ENCODE data around the gene GLYATL1. TPM values are rescaled to one million over a fixed set of nuclear protein-coding genes. Genes with fewer than 3 reads are reported as not detected.

GLYATL1 gene
- total RNA-seq, 1 donor from 2014 or later: not detected

DNA sequence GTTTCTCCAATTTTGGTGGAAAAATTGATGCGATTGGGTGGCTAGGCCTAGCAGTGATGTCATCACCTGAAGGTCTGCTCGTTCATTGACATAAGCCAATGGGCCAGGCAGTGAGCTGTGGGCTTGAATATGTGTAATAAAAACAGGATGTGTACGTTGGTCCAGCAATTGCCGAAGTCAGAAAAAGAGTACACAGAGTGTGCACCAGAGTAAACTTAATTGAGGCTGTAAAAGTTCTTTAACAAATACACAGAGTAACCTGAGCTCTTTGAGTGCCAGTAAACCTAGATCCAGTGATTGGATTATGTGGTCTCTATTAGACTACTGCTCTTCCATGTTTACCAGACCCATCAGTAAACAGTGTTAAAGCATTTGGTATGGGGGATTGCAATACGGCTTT, 13.0 kb upstream of the GLYATL1 start:
- no peak for DNase-seq (ENCODE audit: low read depth in 2 of 2)

DNA sequence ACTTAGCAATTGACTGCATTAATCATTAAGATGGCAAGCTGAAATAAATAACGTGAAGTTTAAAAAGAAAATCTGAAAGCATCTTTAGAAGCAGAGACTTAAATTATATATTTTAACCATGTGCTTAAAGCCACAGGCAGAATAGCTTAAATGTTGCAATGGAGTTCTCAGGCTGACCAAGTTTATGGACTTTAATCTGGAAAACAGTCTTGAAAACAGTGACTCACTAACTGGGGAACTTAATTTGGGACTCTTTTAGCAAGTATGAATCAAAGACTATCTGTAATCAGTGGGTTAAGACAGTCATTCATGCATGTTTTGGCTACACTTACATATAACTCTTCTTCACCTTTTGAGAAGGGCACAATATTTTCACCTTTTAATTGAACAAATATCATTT, 12.6 kb upstream of the GLYATL1 start:
- DNase-seq (ENCODE audit: low read depth in 2 of 2): no peak

DNA sequence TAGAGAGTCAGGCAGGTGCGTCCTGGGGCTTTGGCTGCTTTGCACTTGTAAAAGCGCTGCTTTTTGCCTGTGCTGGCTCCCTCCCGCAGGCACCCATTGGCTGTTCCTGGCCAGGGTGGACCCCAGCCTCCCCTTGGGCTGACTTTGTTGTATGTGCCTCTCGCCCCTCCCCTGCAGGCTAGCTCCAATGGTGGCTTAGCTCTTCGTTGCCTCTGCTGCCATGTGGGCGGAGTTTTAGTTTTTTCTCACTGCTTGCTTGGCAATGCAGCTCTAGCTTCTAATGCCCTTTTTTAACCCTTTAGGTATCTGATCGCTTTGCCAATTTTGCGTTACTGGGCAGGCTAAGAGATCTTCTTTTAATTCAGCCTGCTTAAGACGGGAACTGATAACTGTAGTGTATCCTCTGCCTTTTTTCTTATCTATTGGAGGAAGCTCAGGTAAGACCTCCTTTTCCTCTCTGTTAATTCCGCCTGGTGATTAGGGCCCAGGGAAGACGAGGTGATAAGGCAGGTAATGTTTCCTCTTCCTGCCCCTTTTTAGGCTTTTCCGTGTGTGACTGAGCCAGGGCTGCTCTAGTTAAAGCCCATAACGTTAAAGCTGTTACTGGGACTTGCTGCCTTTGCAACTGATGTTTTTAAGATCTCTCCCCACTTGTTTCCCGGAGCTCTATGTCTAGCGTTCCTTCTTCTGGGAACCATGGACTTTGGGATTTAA, 11.7 kb upstream of the GLYATL1 start:
- DNase-seq (ENCODE audit: low read depth in 2 of 2): no peak

DNA sequence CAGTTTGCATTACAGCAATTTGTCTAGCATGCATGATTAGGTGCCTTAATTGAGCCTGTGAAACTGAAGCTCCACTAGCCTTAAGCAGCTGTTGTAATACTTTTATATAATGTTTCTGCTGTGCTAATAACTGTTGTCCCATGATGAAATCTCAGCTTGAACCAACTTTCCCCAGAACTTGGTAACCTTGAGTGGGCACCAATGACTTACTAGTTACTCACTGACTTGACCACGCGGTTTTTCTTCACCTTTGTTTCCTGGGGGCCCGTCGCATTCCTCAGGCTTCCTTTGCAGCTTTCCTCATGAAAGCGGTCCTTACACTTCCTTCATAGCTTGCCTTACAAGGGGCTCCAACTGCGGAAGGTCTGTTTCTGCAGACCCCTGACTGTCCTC, 11.2 kb upstream of the GLYATL1 start:
- no peak for DNase-seq (ENCODE audit: low read depth in 2 of 2)

DNA sequence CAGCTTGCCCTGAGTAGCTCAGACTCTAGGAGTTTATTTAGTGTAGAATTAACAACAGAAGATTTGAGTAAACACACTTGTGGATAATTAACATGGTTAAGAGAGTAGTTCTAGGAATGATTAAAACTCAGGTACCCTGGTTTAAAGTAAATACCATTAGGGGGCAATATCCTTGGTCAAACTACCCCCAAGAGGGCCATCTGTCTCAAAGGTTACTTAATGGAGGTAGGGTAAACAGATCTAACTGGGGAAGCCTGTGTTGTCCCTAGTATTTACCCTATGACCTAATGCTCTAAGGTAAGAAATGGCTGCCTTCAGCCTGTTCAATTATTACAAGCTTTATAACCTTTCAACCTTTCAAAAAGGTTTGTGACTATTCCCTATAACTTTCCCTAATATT, 10.6 kb upstream of the GLYATL1 start:
- no peak for DNase-seq (ENCODE audit: low read depth in 2 of 2)

DNA sequence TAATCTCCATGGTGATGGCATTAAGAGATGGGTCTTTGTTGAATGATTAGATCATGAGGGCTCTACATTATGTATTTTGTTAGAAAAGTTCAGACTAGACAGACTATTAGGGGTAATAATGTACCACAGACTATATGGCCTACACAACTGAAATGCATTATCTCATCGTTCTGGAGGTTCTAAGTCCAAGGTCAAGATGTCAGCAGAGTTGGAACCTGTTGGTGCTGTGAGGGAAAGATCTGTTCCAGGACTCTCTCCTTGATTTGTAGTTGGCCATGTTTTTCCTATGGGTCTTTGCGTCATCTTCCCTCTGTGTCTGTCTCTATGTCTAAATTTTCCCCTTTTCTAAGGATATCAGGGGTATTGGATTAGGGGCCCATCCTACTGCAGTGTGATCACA, 8.4 kb upstream of the GLYATL1 start:
- DNase-seq (ENCODE audit: low read depth in 2 of 2): no peak

DNA sequence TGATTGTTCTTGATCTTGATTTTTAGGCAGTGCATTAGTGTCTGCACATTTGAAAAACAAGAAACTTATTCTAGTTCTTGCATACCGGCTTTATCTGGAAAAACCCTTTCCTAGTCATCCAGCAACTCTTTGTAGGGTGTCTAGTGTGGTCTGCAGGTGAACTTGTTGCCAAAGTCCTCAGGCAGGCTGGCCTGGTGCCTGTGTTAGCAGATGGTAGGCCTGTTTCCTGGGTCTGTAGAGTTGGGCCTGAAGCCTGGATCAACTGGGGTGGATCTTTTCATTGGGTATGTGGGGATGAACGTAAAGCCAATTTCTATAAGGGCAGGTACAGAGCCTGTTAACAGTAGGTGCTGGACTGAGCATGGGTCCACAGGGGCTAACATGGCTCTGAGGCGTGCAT, 5.6 kb upstream of the GLYATL1 start:
- DNase-seq (ENCODE audit: low read depth in 2 of 2): no peak

DNA sequence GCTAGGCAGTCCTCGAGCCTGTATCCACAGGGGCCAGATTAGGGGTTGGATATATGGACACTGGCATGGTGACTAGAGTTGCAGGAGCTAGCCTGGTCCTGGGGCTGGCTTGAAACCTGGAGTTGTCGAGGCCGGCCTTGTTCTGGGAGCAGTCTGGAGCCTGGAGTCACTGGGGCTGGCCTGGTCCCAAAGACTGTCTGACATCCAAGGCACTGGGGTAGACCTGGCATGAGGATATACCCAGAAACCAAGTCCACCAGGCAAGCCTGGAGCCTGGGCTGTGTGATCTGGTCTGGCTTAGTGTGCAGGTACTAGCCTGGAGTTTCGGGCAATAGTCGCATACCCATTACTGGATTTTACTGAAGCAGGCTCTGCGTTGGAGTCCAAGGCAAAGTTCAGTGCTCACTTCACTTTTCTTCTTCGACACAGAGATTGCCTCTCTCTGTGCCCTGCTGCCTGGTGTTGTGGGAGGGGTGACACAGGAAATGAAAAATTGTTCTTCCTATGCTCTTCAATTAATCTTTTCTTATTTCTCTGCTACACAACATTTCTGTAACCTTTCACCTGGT, 4.3 kb upstream of the GLYATL1 start:
- no peak for DNase-seq (ENCODE audit: low read depth in 2 of 2)

DNA sequence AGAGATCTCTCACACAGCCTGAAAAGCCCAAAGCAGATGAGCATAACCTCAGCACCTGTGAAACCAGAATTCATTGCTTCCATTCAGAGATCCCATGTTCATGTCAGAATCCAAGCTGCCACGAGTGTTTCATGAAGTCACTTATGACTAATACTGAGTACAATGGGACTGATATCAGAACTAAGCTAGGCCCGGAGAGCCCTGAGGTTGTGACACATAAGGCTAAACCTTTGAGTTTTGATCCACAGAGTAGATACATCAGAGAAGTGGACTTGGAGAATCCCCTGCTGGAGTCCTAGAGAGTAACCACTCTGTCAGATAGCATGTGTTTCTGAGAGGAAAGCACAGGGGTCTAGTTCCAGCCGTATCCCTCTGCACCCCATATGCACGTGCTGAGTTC, 890 bp upstream of the GLYATL1 start:
- DNase-seq (ENCODE audit: low read depth in 2 of 2): no peak

DNA sequence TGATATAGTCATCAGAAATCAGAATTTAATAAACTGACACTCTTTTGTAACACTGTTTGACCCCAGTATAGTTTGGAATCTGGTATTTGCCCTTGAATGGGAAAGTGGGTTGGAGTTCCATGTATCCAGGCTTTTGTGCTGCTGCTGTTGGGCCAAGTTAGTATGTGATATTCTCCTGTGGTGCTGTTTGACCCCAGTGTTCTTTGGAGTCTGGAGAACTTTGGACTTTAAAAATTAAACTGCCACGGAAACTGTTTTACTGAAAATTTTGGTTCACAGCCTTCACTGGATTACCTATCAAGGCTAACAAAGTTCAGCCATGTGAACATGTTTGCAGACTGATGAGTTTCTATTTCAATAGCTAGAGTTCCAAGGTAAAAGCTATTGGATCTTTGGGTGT, 740 bp downstream of the GLYATL1 start:
- DNase-seq (ENCODE audit: low read depth in 2 of 2): no peak

DNA sequence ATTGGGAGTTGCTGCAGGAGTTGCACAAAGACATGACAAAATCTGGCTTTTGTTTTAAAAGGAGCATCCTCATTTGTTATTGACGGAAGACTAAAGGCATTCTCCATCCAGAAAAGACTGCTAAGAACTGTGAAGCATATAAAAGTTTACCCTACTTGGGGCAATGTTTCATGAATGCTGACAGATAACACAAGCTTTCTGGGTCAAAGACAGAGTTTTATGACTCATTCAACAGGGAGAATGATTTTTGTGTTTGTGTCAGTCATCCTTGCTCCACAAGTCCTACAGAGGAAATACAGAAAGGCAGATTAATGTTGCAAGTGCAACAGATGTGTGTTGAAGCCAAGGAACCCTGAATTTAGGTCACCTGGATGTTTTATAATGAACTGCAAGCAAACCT, 2.5 kb downstream of the GLYATL1 start:
- DNase-seq (ENCODE audit: low read depth in 2 of 2): no peak

DNA sequence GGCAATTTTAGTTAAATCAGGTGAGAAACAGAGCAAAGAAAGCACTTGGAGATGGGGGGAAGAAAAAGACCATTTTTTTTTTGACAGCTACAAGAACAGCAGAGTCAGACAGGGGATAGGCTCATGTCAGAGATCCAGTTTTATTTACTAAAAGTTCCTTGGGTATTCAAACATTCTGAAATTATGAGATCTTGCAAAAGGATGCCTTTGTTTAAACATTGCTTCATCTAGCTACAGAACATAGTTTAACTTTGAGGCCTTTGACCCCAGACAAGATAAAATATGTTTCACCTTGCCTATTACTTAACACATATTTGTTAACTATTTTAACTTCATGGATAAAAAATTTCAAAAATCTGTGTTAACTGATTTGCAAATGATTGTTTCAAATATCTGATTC, 6.4 kb downstream of the GLYATL1 start:
- no peak for DNase-seq (ENCODE audit: low read depth in 2 of 2)

DNA sequence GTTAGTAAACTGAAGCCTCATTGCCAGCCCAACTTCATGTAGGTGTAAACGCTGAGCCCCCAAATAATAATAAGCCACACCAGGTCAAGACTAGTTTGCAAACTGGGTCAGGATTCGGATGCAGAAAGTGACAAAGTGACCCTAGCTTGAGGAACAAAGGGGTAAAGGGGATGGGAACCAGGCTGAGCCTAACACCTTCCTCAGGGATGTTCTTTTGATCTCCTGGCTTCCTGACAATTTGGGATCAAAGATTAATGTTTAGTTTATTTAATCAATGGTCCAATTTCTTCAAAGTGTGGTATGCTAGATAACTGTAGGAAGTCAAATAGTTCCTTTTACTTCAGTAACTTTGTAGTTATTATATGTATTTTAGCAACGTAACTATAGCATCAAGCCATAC, 9.9 kb downstream of the GLYATL1 start:
- no peak for DNase-seq (ENCODE audit: low read depth in 2 of 2)

DNA sequence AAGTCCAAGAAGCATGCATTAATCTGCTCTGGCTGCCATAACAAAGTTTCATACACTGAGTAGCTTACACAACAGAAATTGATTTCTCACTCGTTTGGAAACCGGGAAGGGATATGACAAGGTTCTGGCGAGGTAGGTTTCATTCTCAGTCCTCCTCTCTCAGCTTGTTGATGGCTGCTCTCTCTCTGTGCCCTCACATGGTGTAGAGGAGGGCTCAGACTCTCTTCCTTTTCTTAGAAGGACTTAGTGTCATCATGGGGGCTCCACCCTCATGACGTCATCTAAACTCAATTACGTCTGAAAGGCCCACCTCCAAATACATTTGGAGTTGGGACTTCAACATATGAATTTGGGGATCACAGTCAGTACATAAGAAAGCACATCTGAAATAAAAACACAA, 18.6 kb downstream of the GLYATL1 start:
- no peak for DNase-seq (ENCODE audit: low read depth in 2 of 2)

DNA sequence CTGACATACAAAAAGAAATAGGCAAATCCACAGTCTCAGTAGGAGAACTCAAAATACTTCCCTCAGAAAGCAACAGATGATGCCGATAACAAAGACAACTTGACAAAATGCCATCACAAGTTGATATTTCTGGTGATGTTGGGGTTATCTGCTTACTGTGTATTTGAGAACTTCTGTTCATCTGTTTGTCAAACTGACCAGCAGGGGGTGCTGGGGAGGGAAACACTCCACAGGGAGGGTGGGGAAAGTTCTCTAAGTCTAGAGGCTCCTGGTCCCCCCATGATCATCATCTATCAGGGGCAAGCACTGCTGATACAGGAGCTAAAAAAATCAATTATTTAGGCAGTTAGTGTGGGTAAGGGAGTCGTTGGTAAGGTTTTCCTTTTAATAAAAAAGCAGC, 19.2 kb downstream of the GLYATL1 start:
- DNase-seq (ENCODE audit: low read depth in 2 of 2): peak; percentile 34 to 62

DNA sequence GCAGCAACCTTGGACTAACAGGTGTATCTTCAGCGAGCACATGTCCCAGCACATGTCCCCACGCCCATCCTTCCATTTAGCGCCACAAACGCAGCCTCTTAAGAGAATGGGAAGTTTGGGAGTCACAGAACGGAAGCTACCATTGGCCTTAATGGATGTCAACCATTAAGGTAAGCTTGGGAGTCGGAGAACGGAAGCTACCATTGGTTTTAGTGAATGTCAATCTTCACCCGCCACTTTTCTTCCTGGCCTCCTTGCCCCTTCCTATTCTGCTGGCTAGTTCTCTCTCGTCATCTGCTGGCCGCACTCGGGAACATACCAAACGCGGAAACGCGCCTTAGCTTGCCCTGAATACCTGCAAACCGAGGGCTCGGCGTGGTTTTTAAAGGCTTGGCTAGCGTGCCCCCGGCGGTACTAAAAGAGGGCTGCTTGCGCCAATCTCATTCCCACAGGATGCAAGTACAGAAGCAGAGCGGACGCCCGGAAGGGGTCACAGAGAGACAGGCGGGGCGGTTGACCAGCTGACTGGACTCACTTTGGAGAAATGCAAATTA, 24.3 kb downstream of the GLYATL1 start:
- no peak for DNase-seq (ENCODE audit: low read depth in 2 of 2)

DNA sequence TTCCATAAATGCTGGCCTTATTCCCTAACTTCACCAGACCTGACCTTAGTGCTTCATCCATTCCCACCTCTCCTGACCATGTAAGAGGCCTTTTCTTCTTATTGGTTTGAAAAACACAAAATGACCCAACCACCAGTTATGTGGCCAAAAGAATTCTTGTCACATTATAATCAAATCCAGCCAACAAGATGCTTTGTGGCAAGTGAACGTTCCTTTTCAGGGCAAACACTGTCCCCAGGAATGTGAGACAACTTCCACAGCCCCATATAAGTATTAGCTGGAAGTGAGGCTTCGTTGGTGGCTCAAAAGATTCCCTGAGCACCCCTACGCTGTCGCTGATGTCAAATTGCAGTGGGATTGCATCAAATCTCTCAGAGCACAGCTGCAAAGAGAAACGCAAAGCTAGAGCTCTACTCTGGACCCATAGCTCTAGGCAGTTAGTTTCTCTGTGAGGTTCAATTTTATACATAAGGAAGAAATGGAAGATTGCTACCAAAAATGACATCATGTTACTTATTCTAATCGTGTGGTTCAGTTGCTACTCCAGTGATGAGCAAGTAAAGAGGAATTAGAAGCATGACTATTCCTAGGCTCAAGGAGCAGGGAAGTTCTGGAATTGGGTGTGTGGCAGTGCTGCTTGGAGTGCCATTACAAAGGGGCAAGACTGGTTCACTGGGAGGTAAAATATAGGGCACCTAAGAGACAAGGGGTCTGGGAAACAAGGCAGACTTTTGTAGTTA, 26.1 kb downstream of the GLYATL1 start:
- DNase-seq (ENCODE audit: low read depth in 2 of 2): no peak

DNA sequence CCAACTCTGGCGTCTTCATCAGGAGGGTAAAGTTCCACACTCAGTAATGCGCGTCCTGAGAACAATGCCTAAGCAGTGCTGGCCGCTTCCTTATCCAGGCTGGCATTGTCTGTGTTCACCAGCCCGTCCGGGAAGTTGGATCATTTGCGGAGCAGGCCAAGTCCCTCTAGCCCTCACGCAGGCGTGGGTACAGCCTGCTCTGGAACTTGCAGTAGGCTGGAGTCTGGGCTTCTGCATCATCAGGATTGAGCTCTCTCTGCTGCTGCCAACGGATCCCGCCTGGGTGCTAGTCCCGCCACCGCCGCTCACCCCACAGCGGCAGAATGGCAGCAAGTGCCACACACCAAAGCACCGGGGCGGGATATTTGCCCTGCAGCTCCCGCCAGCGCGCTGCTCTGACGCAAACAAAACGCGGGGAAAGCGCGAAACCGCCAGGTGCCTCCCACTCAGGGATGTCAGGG, 29.0 kb downstream of the GLYATL1 start:
- DNase-seq (ENCODE audit: low read depth in 2 of 2): no peak

DNA sequence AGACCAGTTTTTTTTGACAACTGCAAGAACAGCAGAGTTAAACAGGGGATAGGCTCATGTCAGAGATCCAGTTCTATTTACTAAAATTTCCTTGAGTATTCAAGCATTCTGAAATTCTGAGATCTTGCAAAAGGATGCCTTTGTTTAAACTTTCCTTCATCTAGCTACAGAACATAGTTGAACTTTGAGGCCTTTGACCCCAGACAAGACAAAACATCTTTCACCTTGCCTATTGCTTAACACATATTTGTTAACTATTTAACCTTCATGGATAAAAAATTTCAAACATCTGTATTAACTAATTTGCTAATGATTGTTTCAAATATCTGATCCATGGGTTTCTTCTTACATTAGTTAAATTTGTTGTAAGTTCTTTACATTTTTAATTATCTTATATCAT, 38.2 kb downstream of the GLYATL1 start:
- DNase-seq (ENCODE audit: low read depth in 2 of 2): no peak

DNA sequence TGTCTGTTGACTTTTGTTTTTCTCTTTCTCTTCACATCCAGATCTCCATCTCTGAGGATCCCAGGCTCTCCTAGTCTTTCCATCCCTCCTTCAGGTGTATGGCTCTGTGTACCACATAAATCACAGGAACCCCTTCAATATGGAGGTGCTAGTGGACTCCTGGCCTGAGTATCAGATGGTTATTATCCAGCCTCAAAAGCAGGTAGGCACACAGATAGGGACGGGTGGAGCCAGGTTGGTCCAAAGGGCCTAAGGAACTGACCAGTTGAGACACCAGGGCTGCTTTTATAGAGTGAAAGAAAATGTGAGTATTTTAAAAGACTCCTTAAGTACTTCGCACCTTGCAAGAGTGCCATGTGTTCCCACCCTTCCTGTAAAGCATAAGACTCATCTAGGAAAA, 39.9 kb downstream of the GLYATL1 start:
- DNase-seq (ENCODE audit: low read depth in 2 of 2): no peak

DNA sequence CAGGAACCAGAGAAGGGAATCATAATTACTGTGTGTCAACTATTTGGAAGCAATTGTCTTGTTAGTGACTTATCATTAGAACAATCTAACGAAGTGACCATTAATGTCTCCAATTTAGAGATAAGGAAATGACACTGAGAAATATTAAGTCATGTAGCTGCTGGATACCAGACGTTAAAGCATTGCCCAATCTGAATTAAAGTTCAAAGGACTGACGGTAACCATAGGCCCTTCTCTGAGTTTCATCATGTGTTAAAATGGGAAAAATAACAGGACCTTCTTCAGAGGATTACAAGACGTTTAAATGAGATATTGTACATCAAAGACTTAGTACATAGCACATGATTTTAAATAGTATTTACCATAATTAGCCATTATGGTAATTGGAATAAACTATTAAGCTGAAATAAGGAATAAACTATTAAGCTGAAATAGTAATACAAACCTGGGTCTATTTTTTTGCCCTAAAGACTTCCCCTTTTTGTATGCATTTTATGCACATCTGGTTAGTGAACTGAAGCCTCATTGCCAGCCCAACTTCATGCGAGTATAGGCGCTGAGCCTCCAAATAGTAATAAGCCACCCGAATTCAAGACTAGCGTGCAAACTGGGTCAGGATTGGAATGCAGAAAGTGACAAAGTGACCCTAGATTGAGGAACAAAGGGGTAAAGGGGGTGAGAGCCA, 41.0 kb downstream of the GLYATL1 start:
- DNase-seq (ENCODE audit: low read depth in 2 of 2): no peak

DNA sequence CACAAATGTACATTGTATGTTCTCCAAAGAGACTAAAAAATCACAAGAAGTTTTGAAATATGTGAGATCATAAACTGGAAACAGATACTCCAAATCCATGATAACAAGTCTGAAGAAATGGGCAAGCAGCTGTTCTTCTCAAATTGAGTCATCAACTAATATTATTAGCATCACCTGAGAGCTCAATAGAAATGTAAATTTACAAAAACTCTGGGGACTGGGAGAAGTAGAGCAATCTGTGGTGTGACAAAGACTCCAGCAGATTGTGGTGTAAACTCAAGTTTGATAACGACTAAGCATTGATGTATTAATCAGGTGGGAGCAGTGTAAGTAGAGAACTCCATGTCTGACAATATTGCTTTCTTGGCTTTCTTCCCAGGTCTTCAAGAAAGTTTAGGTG, 53.2 kb downstream of the GLYATL1 start:
- DNase-seq (ENCODE audit: low read depth in 2 of 2): no peak
